Mesenchymal stem cell (in vitro differentiated cells and primary cell): ENCODE measurements around the gene CDH4.

Experiments used
- DNase-seq: peaks from one replicate; pipeline ENCODE4 v3.0.0-alpha.2; 2013
- H2AFZ ChIP-seq: one replicate; pipeline ENCODE4 v1.6.1; 2013; ENCODE audit warnings: low read depth, mild to moderate bottlenecking, control low read depth, inconsistent platforms, low read length, moderate library complexity
- H2AK5ac ChIP-seq: 2 replicates; pipeline ENCODE4 v1.6.1; 2013; ENCODE audit warnings: low read length, moderate library complexity, mild to moderate bottlenecking, inconsistent platforms; ENCODE audit not compliant: severe bottlenecking
- H2BK120ac ChIP-seq: one replicate; pipeline ENCODE4 v1.6.1; 2013; ENCODE audit warnings: low read depth, mild to moderate bottlenecking, inconsistent platforms, low read length, moderate library complexity
- H2BK12ac ChIP-seq, 2 experiments: one replicate each; pipeline ENCODE4 v1.6.1; 2013; ENCODE audit warnings: inconsistent platforms in 2 of 2, low read length in 2 of 2, mild to moderate bottlenecking in 2 of 2, moderate library complexity in 2 of 2, control low read depth in 1 of 2
- H2BK15ac ChIP-seq: one replicate; pipeline ENCODE4 v1.6.1; 2013; ENCODE audit warnings: mild to moderate bottlenecking, low read depth, inconsistent platforms; ENCODE audit not compliant: poor library complexity, severe bottlenecking
- H2BK5ac ChIP-seq: 2 replicates; pipeline ENCODE4 v1.6.1; 2013; ENCODE audit warnings: low read depth, mild to moderate bottlenecking, low read length, control low read depth, inconsistent platforms; ENCODE audit not compliant: poor library complexity, severe bottlenecking
- H3K14ac ChIP-seq, 2 experiments: one replicate each; pipeline ENCODE4 v1.6.1; 2013; ENCODE audit warnings: inconsistent platforms in 2 of 2, low read length in 2 of 2, control low read depth in 1 of 2, mild to moderate bottlenecking in 1 of 2, moderate library complexity in 1 of 2
- H3K18ac ChIP-seq, 2 experiments: one replicate each; pipeline ENCODE4 v1.6.1; 2013; ENCODE audit warnings: inconsistent platforms in 2 of 2, low read length in 2 of 2, control low read depth in 1 of 2, low read depth in 1 of 2, mild to moderate bottlenecking in 1 of 2
- H3K23ac ChIP-seq, 2 experiments: one replicate each; pipeline ENCODE4 v1.6.1; 2013; ENCODE audit warnings: inconsistent platforms in 2 of 2, low read length in 2 of 2, mild to moderate bottlenecking in 2 of 2, moderate library complexity in 2 of 2, control low read depth in 1 of 2
- H3K27ac ChIP-seq: 2 replicates; pipeline ENCODE4 v1.5.1; 2013; ENCODE audit warnings: mild to moderate bottlenecking, moderate library complexity, low read length, control low read depth, inconsistent platforms; ENCODE audit not compliant: poor library complexity, severe bottlenecking
- H3K27me3 ChIP-seq, 2 experiments: 2 replicates each; pipeline versions ENCODE4 v1.6.1 to v1.7.0; 2013; ENCODE audit warnings: low read length in 2 of 2, mild to moderate bottlenecking in 2 of 2, moderate library complexity in 2 of 2, control low read depth in 1 of 2, inconsistent platforms in 1 of 2; ENCODE audit not compliant: control insufficient read depth in 1 of 2, insufficient read depth in 1 of 2
- H3K36me3 ChIP-seq, 2 experiments: 2 replicates each; pipeline versions ENCODE4 v1.6.1 to v1.7.0; 2013; ENCODE audit warnings: low read length in 2 of 2, control low read depth in 1 of 2, inconsistent platforms in 1 of 2, low read depth in 1 of 2, mild to moderate bottlenecking in 1 of 2; ENCODE audit not compliant: insufficient read depth in 2 of 2, control insufficient read depth in 1 of 2
- H3K4ac ChIP-seq, 2 experiments: one replicate each; pipeline ENCODE4 v1.6.1; 2013; ENCODE audit warnings: inconsistent platforms in 2 of 2, low read length in 2 of 2, mild to moderate bottlenecking in 2 of 2, moderate library complexity in 2 of 2, control low read depth in 1 of 2, low read depth in 1 of 2
- H3K4me1 ChIP-seq: 2 replicates; pipeline ENCODE4 v1.6.1; 2013; ENCODE audit warnings: low read depth, low read length, control low read depth; ENCODE audit not compliant: control insufficient read depth, insufficient read depth
- H3K4me2 ChIP-seq: 2 replicates; pipeline ENCODE4 v1.6.1; 2013; ENCODE audit warnings: low read length, mild to moderate bottlenecking, inconsistent platforms; ENCODE audit not compliant: poor library complexity, severe bottlenecking
- H3K4me3 ChIP-seq, 2 experiments: 2 replicates each; pipeline versions ENCODE4 v1.5.1 to v1.7.0; 2013; ENCODE audit warnings: low read length in 2 of 2, mild to moderate bottlenecking in 2 of 2, control low read depth in 1 of 2, low read depth in 1 of 2; ENCODE audit not compliant: insufficient read depth in 1 of 2
- H3K79me1 ChIP-seq: replicated peaks from 2 replicates; pipeline ENCODE4 v1.6.1; 2013; ENCODE audit warnings: mild to moderate bottlenecking, control low read depth, low read length, inconsistent platforms; ENCODE audit not compliant: poor library complexity, severe bottlenecking
- H3K9ac ChIP-seq: 2 replicates; pipeline ENCODE4 v1.7.0; 2013; ENCODE audit warnings: mild to moderate bottlenecking, low read length, moderate library complexity
- H3K9me3 ChIP-seq: 2 replicates; pipeline ENCODE4 v1.7.0; 2013; ENCODE audit warnings: mild to moderate bottlenecking, low read length; ENCODE audit not compliant: control insufficient read depth
- H4K8ac ChIP-seq: one replicate; pipeline ENCODE4 v1.6.1; 2013; ENCODE audit warnings: inconsistent platforms, mild to moderate bottlenecking, low read length, moderate library complexity
- H4K91ac ChIP-seq: one replicate; pipeline ENCODE4 v1.6.1; 2013; ENCODE audit warnings: mild to moderate bottlenecking, low read length, inconsistent platforms
- WGBS: methylation state at CpG from one replicate; pipeline ENCODE4 v1.1.7; 2013; ENCODE audit warnings: mixed read lengths; 5-methylcytosine and 5-hydroxymethylcytosine counted together

Gene CDH4

GRCh38 chr20:61865353-61865752 is 613.3 kb downstream of the CDH4 start:
- H3K4me2 ChIP-seq = no peak overlapping the region
- peaks cover 0 to 23% of the 10 kb centered on the region in 2 experiments for H3K27me3 ChIP-seq
- H3K23ac ChIP-seq = no peak overlapping the region
- H3K14ac ChIP-seq = no peak overlapping the region
- H3K79me1 ChIP-seq = no peaks in the 10 kb centered on the region
- H2BK15ac ChIP-seq = no peak overlapping the region
- 73% methylated on average over 1 of the region's 1 CpG for WGBS
- no peak overlapping the region for H3K4ac ChIP-seq
- no peak overlapping the region for H4K8ac ChIP-seq
- H2AK5ac ChIP-seq = no peak overlapping the region
- H3K9me3 ChIP-seq = no peaks in the 10 kb centered on the region
- peaks cover 2% of the 10 kb centered on the region for H3K4me1 ChIP-seq
- H2AFZ ChIP-seq = no peak overlapping the region
- DNase-seq = no peak
- H3K27ac ChIP-seq = no peak overlapping the region
- H3K9ac ChIP-seq = no peak overlapping the region
- no peak overlapping the region for H3K4me3 ChIP-seq
- no peak overlapping the region for H3K18ac ChIP-seq
- H3K36me3 ChIP-seq = no peaks in the 10 kb centered on the region
- no peak overlapping the region for H4K91ac ChIP-seq
- H2BK120ac ChIP-seq = no peak overlapping the region
- no peak overlapping the region for H2BK12ac ChIP-seq
- no peak overlapping the region for H2BK5ac ChIP-seq

- Histone ChIP-seq H3K27ac (no peak overlapping the region), H3K18ac (no peak overlapping the region), H3K4ac (no peak overlapping the region), H3K9me3 (peaks cover 5% of the 10 kb centered on the region), H2AFZ (no peak overlapping the region), H3K4me1 (peaks cover 2% of the 10 kb centered on the region), H2BK12ac (no peak overlapping the region), H3K27me3 (peaks cover 0 to 23% of the 10 kb centered on the region in 2 experiments), H3K9ac (no peak overlapping the region), H3K4me3 (no peak overlapping the region), H3K14ac (no peak overlapping the region), H3K4me2 (no peak overlapping the region), H2BK15ac (no peak overlapping the region), H2BK5ac (no peak overlapping the region), H4K91ac (no peak overlapping the region), H2BK120ac (no peak overlapping the region), H3K79me1 (no peaks in the 10 kb centered on the region), H3K23ac (no peak overlapping the region), H4K8ac (no peak overlapping the region), H2AK5ac (no peak overlapping the region), H3K36me3 (no peaks in the 10 kb centered on the region)
- no peak for DNase-seq
- 85% methylated on average over 3 of the region's 5 CpGs for WGBS
These were observed 614.1 kb downstream of the CDH4 start for GRCh38 chr20:61866165-61866564.

- Histone ChIP-seq H3K18ac (no peak overlapping the region), H3K4me2 (no peak overlapping the region), H2AFZ (no peak overlapping the region), H2BK12ac (no peak overlapping the region), H3K36me3 (no peaks in the 10 kb centered on the region), H3K27ac (no peak overlapping the region), H2BK5ac (no peak overlapping the region), H3K23ac (no peak overlapping the region), H4K8ac (no peak overlapping the region), H3K79me1 (no peaks in the 10 kb centered on the region), H2BK15ac (no peak overlapping the region), H3K27me3 (peaks cover 0 to 23% of the 10 kb centered on the region in 2 experiments), H4K91ac (no peak overlapping the region), H3K4ac (no peak overlapping the region), H3K9me3 (peaks cover 9% of the 10 kb centered on the region), H3K14ac (no peak overlapping the region), H2AK5ac (no peak overlapping the region), H2BK120ac (no peak overlapping the region), H3K4me3 (no peak overlapping the region), H3K4me1 (peaks cover 2% of the 10 kb centered on the region), H3K9ac (no peak overlapping the region)
- no peak for DNase-seq
- 89% methylated on average over 13 of the region's 13 CpGs for WGBS
These were observed 615.9 kb downstream of the CDH4 start for GRCh38 chr20:61868006-61868405.

GRCh38 chr20:61868466-61869090 is 616.5 kb downstream of the CDH4 start:
- Histone ChIP-seq H3K4me3 (no peak overlapping the region), H2BK12ac (no peak overlapping the region), H3K4me1 (peaks cover 2% of the 10 kb centered on the region), H3K27ac (no peak overlapping the region), H3K79me1 (no peaks in the 10 kb centered on the region), H3K9me3 (peaks cover 9% of the 10 kb centered on the region), H3K23ac (no peak overlapping the region), H3K4me2 (no peak overlapping the region), H3K36me3 (peaks cover 0 to 1% of the 10 kb centered on the region in 2 experiments), H4K8ac (no peak overlapping the region), H2BK15ac (no peak overlapping the region), H3K14ac (no peak overlapping the region), H2BK5ac (no peak overlapping the region), H3K18ac (no peak overlapping the region), H2AFZ (no peak overlapping the region), H3K4ac (no peak overlapping the region), H3K27me3 (peaks cover 0 to 23% of the 10 kb centered on the region in 2 experiments), H4K91ac (no peak overlapping the region), H2BK120ac (no peak overlapping the region), H2AK5ac (no peak overlapping the region), H3K9ac (no peak overlapping the region)
- WGBS = 81% methylated on average over 11 of the region's 13 CpGs
- no peak for DNase-seq
